NOMO-1 (cell line): ENCODE measurements around the gene CFI.
"Not testable (repeated sequence)": the region's sequence is repeated elsewhere in the genome, so short reads cannot be mapped to it uniquely, and the experiment has no call there.

ENCODE experiments used
- DNase-seq, 2 experiments: peaks; one replicate each; lab custom pipeline; 2025; ENCODE audit not compliant: unreplicated experiment in 2 of 2; lab: John Stamatoyannopoulos, UW

CFI gene

GRCh38 chr4:109801099-109801789 lies 555 bp downstream of the CFI start:
- no peak for DNase-seq

GRCh38 chr4:109798866-109799265 lies 2.9 kb downstream of the CFI start:
- DNase-seq: no peak

- DNase-seq: no peak
These were observed 6.7 kb downstream of the CFI start for GRCh38 chr4:109795059-109795458.

DNA sequence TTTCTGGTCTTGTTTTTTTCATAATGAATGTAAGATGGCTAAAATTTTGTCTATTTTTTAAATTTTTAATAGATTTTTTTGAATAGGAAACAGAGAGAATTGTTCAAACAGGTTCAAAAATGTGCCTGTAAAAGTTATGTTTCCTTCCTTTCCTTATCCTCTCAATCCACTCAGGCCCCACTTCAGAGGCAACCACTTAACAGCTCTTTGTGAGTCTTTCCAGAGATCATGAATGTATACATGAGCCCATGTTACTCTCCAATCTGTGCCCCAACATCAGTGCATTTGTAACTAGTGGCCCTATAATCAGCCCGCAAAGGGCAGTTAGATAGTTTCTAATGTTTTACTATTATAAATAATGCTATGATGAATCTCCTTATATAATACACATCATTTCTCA lies 14.0 kb downstream of the CFI start:
- DNase-seq: no peak

DNA sequence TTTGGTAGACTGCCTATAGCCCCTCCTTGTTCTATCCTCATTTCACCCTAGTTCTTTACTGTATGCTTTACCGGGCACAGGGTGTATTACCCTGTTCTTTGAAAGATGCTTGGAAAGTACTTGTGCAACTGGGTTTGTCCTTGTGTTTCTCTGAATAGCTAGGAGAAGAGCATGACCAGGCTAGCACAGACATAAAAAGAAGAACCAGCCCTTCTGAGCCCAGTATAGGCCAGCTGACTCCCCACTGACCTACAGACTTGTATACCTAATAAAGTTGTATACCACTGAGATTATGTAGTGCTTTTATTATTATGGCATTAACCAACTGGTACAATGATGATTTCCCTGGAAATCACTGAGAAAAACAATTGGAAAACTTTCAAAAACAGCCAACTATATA lies 15.0 kb downstream of the CFI start:
- DNase-seq: no peak

- not testable (repeated sequence) for DNase-seq
These were observed 19.7 kb downstream of the CFI start for GRCh38 chr4:109782092-109782491.

DNA sequence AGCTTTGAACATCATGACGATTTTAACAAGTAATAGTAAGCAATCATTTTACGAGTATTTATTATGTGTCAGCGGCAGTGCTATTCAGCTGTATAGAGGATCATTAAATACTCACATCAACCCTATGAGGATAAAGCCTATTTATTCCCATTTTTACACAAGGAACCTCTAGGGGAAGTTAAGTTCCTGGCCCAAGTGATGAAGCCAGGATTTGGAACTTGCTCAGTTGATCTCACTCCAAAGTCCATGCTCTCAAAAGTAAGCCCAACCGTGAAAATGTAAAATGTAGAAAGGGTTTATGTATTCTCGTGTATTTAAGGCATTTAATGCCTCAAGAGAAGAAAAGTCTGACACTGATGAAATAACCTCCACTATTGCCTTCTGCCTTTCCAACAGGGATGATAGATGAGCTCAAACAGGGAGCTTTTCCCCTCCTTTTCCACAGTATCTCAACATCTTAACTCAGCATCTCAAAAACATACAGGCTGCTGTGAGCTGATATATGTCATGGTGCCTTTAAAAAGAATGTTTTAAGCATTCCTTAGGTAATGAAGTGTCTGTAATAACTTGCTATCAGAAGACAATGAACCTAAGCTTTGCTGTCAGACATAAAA lies 36.9 kb downstream of the CFI start:
- no peak for DNase-seq

DNA sequence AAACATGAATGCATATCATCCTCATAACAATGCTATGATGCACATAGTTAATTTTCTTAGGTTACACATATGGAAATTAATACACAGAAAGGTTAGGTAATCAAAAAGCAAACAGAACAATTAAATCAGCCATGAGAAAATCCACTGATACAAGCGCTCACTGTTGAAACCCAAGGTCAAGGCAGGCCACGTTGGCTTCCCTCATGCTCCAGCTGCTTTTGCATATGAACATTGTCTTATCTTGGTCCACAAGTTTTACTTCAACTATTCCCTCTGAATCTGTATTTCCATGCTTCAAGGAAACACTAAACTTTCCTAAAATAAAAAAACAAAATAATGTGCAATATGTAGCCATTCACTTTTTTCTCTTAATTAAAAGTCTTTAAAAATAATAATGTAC lies 37.4 kb downstream of the CFI start:
- no peak for DNase-seq

DNA sequence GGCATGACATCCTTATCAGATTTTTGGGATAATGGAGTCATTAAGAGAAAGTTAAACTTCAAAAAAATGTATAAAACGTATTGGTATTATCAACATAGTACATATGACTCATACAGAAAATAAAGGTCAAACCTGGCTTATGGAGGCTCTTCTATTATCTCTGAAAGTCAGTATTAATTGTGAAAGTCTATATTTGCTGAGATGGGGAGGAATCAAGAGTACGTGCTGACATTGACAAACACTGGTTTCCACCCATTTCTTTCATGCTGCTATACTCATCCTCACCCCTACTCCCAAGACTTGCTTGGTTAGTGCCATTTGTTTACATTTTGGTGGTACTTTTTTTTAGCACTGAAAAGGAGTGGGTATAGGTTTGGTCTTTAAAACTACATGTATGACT lies 41.1 kb downstream of the CFI start:
- no peak for DNase-seq

DNA sequence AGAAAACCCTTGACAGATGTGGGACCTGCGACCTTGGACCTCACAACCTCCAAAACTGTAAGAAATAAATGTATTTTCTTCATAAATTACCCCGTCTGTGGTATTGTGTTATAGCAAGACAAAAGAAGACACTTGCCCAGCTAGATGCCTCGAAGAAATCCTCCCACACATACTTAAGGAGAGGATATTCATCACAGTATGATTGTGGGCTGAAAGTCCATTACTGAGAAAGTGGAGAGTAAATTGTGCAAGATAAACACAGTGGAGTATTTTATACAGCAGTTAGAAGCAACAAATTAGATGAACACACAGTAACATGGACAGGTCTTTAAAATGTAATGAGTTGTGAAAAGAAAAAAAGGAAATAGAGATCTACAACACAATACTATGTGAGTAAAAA lies 46.1 kb downstream of the CFI start:
- no peak for DNase-seq

GRCh38 chr4:109754093-109754857 lies 47.5 kb downstream of the CFI start:
- DNase-seq: peak in 1 of 2 experiments; percentile 36

DNA sequence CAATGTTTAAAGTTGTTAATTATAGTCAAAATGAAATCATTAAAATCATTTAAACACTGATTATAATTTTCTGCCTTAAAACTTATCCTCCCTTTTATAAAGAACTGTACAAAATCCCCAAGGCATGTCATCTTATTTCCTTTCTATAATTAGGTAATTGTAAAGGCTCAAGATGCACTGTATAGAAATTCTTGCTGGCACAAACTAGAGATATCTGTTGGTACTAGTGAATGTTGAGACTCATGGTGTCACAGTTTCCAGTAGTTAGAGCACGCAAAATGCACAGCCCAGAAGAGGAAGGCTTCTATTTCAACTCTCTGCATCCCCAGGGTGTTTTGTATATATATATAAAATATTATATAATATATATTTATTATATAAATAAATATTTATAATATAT lies 49.3 kb downstream of the CFI start:
- DNase-seq: peak in 1 of 2 experiments; percentile 47

GRCh38 chr4:109751852-109752251 lies 49.9 kb downstream of the CFI start:
- no peak for DNase-seq

DNA sequence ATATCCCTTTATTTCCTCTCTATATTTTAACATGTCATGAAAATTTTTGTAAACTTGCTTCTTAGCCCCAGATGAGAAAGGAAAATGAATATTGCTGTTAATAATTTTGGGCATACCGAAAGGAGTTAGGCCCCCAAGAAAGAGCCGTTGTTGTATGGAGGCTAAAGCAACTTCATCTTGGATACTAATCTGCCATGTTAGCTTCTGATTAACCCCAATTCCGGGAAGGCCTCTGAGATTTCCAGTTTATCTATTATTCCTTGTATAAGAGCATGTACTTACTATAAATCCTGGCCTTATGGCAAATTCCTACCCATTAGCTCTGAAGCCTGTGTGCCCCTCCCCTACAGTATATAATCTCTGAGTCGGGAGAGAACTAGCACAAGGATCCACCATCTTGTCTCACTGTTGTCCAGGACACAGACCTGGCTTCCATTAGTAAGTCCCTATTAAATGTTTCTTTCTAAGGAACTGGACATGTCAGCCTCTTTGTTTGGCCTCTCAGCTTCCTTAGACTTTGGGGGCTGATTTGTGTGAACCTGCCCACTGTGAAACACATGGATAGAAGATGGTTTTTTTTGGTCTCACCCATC lies 51.1 kb downstream of the CFI start:
- DNase-seq: no peak

- DNase-seq: no peak
These were observed 52.3 kb downstream of the CFI start for GRCh38 chr4:109749388-109750082.

GRCh38 chr4:109748114-109748513 lies 53.7 kb downstream of the CFI start:
- DNase-seq: no peak

GRCh38 chr4:109746728-109747127 lies 55.1 kb downstream of the CFI start:
- no peak for DNase-seq

DNA sequence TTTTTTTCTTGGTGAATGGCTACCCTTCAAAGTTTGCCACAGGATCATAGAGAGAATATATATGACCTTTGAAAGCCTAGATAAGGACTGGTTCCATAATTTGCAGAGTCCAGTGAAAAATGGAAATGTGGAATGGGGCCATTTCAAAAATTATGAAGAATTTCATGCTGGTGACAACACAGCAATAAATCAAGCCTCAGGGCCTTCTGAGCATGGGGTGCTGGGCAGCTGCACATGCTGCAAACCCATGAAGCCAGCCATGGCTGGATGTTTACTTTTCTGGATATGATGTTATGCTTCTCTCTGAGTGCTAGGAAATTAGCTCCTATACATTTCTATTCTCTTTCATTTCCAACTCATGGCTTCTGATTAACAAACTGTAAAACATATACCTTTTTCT lies 56.0 kb downstream of the CFI start:
- no peak for DNase-seq

- no peak for DNase-seq
These were observed 62.3 kb downstream of the CFI start for GRCh38 chr4:109739547-109739946.

GRCh38 chr4:109738104-109738872 lies 63.5 kb downstream of the CFI start:
- DNase-seq: no peak
